ENCODE results near the gene SOX4. TPM values are rescaled to one million over a fixed set of nuclear protein-coding genes. Genes with fewer than 3 reads are reported as not detected.

Gene SOX4
- total RNA-seq, 6 experiments from 2014 or later, result 0.81 to 22.5 (median 2.4) TPM

- Histone ChIP-seq H3K4me3 (no peak overlapping the region), H3K4me1 (no peaks in the 10 kb centered on the region), H3K27ac (no peak overlapping the region), H3K27me3 (no peaks in the 10 kb centered on the region), H3K9me3 (no peaks in the 10 kb centered on the region), H3K36me3 (no peaks in the 10 kb centered on the region)
- TF ChIP-seq CTCF (IDR thresholded peaks at IDR 0.05) (no peak), POLR2A (IDR thresholded peaks at IDR 0.05) (no peak)
- intact Hi-C loops (cut with DNase I), result no loop called here
- no peak for ATAC-seq
- no peak for DNase-seq
Observed at GRCh38 chr6:21636876-21637275, 43.3 kb downstream of the SOX4 start.

- H3K4me1 ChIP-seq, result no peaks in the 10 kb centered on the region
- H3K36me3 ChIP-seq, result no peaks in the 10 kb centered on the region
- ATAC-seq, result no peak
- H3K27me3 ChIP-seq, result no peaks in the 10 kb centered on the region
- no peaks in the 10 kb centered on the region for H3K9me3 ChIP-seq
- no peak for DNase-seq
- intact Hi-C loops (cut with DNase I), result no loop called here
- TF ChIP-seq POLR2A (IDR thresholded peaks at IDR 0.05) (no peak), CTCF (IDR thresholded peaks at IDR 0.05) (no peak)
- no peak overlapping the region for H3K4me3 ChIP-seq
- no peak overlapping the region for H3K27ac ChIP-seq
- WGBS (ENCODE audit: insufficient coverage, low coverage, low lambda C conversion rate, missing lambda C conversion rate), result 67% methylated on average over 5 of the region's 5 CpGs
Observed at GRCh38 chr6:21639316-21639715, 45.8 kb downstream of the SOX4 start.

Small RNA genes within 50 kb of the gene (small RNA-seq; reads per million reads assigned to genes)
- 0 reads per million in 2 experiments for gene BOLA2P3

Data from right lobe of liver (tissue), 6 donors.